Calu3 (cell line): ENCODE data around the gene ROCK2. TPM values are rescaled to one million over a fixed set of nuclear protein-coding genes. Genes with fewer than 3 reads are reported as not detected.

ENCODE experiments used
- BruUV-seq: library from RNA; stranded (reverse); fragments of 400-500 nt; replicated peaks from 2 replicates; lab custom pipeline; 2021; lab: Mats Ljungman, UMichigan
- CTCF ChIA-PET: fragments of 300-600 bp; sonication (Branson Sonifier 250); formaldehyde crosslinking; loops from one replicate; lab custom pipeline; 2022; ENCODE audit warnings: antibody characterized with exemption; lab: Charles Lee
- DNase-seq: peaks from one replicate; pipeline ENCODE4 v3.0.0; 2022
- H3K27ac Mint-ChIP-seq: one replicate; pipeline ENCODE4 v1.8.0; 2022; ENCODE audit warnings: mixed read lengths; ENCODE audit not compliant: unreplicated experiment
- H3K27me3 Mint-ChIP-seq: one replicate; pipeline ENCODE4 v1.8.0; 2022; ENCODE audit warnings: mixed read lengths; ENCODE audit not compliant: unreplicated experiment
- H3K36me3 Mint-ChIP-seq: one replicate; pipeline ENCODE4 v1.8.0; 2022; ENCODE audit warnings: mild to moderate bottlenecking, moderate library complexity, mixed read lengths; ENCODE audit not compliant: insufficient read depth, unreplicated experiment
- H3K4me1 Mint-ChIP-seq: one replicate; pipeline ENCODE4 v1.8.0; 2022; ENCODE audit warnings: mild to moderate bottlenecking, low read depth, mixed read lengths; ENCODE audit not compliant: unreplicated experiment
- H3K4me3 Mint-ChIP-seq: one replicate; pipeline ENCODE4 v1.8.0; 2022; ENCODE audit warnings: mild to moderate bottlenecking, low read depth, moderate library complexity, mixed read lengths; ENCODE audit not compliant: unreplicated experiment
- H3K9me3 Mint-ChIP-seq: one replicate; pipeline ENCODE4 v1.8.0; 2022; ENCODE audit warnings: low read depth, mixed read lengths; ENCODE audit not compliant: unreplicated experiment
- CTCF ChIP-seq: fragments of 200-600 bp; IDR thresholded peaks from one replicate; pipeline ENCODE4 v1.8.0; 2022; ENCODE audit warnings: antibody characterized with exemption; ENCODE audit not compliant: unreplicated experiment
- intact Hi-C: fragments of 100-400 bp; cut with micrococcal nuclease; formaldehyde crosslinking; loops from one replicate; pipeline ENCODE4 v1.10.0; 2022; ENCODE audit not compliant: unreplicated experiment
- total RNA-seq: library from RNA; stranded (reverse); gene quantifications from 2 replicates; pipeline ENCODE4 v1.2.3, GENCODE V29; 2022

ROCK2 gene
- total RNA-seq, 1 experiment from 2014 or later = 35.3 TPM

GRCh38 chr2:11373096-11373495 lies 28.7 kb upstream of the ROCK2 start:
- Mint-ChIP-seq H3K4me1 (peaks cover 48% of the 10 kb centered on the region), H3K27me3 (peaks cover 13% of the 10 kb centered on the region), H3K4me3 (no peak overlapping the region), H3K9me3 (no peaks in the 10 kb centered on the region), H3K27ac (no peak overlapping the region), H3K36me3 (peaks cover 6% of the 10 kb centered on the region)
- CTCF ChIA-PET = interaction anchor here (0.6 kb wide), 1 partner anchor 218 kb away, joined by 4 read pairs; no protein-coding TSS in a partner anchor
- BruUV-seq = no TSS peak
- intact Hi-C loops = no loop called here
- DNase-seq = no peak
- TF ChIP-seq CTCF = no peak

- CTCF ChIA-PET = no interaction called here
- no peaks in the 10 kb centered on the region for H3K9me3 Mint-ChIP-seq
- intact Hi-C loops = no loop called here
- DNase-seq = no peak
- H3K36me3 Mint-ChIP-seq = peaks cover 6% of the 10 kb centered on the region
- H3K27me3 Mint-ChIP-seq = peaks cover 13% of the 10 kb centered on the region
- peaks cover 48% of the 10 kb centered on the region for H3K4me1 Mint-ChIP-seq
- no peak for TF ChIP-seq CTCF
- no peak overlapping the region for H3K4me3 Mint-ChIP-seq
- H3K27ac Mint-ChIP-seq = no peak overlapping the region
- no TSS peak for BruUV-seq
Observed at GRCh38 chr2:11371092-11371937, 26.9 kb upstream of the ROCK2 start.

GRCh38 chr2:11370377-11371091 lies 26.1 kb upstream of the ROCK2 start:
- BruUV-seq = no TSS peak
- DNase-seq = peak; percentile 73
- H3K27me3 Mint-ChIP-seq = peaks cover 13% of the 10 kb centered on the region
- H3K4me3 Mint-ChIP-seq = no peak overlapping the region
- no peaks in the 10 kb centered on the region for H3K9me3 Mint-ChIP-seq
- peaks cover 6% of the 10 kb centered on the region for H3K36me3 Mint-ChIP-seq
- H3K27ac Mint-ChIP-seq = no peak overlapping the region
- peaks cover 48% of the 10 kb centered on the region for H3K4me1 Mint-ChIP-seq
- no peak for TF ChIP-seq CTCF
- intact Hi-C loops = no loop called here
- CTCF ChIA-PET = no interaction called here

- CTCF ChIA-PET = no interaction called here
- Mint-ChIP-seq H3K9me3 (no peaks in the 10 kb centered on the region), H3K27ac (no peak overlapping the region), H3K36me3 (no peaks in the 10 kb centered on the region), H3K27me3 (peaks cover 13% of the 10 kb centered on the region), H3K4me3 (no peak overlapping the region), H3K4me1 (peaks cover 25% of the 10 kb centered on the region)
- BruUV-seq = no TSS peak
- DNase-seq = no peak
- no peak for TF ChIP-seq CTCF
- intact Hi-C loops = no loop called here
Observed at GRCh38 chr2:11368059-11368572, 23.7 kb upstream of the ROCK2 start.
